GM19324 (cell line): Measurements from ENCODE around the gene KCNH4.
A peak's percentile ranks its signal among the peaks of the same experiment; 100 is the strongest.
"Not testable (repeated sequence)": the region's sequence is repeated elsewhere in the genome, so short reads cannot be mapped to it uniquely, and the experiment has no call there.

ENCODE experiments used
- ATAC-seq: cut with Tn5 transposase; IDR thresholded peaks from one replicate; pipeline ENCODE4 v1.9.1; 2021; ENCODE audit warnings: mild to moderate bottlenecking, moderate library complexity; ENCODE audit not compliant: unreplicated experiment, low FRiP score

Gene KCNH4

DNA sequence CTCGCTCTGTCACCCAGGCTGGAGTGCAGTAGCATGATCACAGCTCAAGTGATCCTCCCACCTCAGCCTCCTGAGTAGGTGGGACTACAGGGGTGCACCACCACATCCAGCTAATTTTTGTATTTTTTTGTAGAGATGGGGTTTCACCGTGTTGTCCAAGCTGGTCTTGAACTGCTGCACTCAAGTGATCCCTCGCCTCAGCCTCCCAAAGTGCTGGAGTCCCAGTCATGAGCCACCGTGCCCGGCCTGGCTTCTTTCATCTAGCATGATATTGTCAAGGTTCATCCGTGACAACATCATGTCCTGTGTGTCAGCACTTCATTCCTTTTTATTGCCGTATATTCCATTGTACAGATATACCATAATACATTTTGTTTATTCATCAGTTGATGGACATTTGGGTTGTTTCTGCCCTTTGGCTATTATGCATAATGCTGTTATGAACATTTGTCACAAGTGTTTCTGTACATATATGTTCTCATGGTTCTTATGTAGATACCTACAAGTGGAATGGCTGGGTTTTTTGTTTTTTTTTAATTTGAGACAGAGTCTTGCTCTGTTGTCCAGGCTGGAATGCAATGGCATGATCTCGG, 16.7 kb upstream of the KCNH4 start:
- no peak for ATAC-seq

- ATAC-seq: peak; percentile 84
These were observed 13.3 kb upstream of the KCNH4 start, which contains the start of gene GHDC for GRCh38 chr17:42193969-42194899. GHDC (minus strand) TSS chr17:42194494; CDS start chr17:42193581, 913 bp downstream.

- ATAC-seq: no peak
These were observed 12.4 kb upstream of the KCNH4 start for GRCh38 chr17:42193216-42193968.

DNA sequence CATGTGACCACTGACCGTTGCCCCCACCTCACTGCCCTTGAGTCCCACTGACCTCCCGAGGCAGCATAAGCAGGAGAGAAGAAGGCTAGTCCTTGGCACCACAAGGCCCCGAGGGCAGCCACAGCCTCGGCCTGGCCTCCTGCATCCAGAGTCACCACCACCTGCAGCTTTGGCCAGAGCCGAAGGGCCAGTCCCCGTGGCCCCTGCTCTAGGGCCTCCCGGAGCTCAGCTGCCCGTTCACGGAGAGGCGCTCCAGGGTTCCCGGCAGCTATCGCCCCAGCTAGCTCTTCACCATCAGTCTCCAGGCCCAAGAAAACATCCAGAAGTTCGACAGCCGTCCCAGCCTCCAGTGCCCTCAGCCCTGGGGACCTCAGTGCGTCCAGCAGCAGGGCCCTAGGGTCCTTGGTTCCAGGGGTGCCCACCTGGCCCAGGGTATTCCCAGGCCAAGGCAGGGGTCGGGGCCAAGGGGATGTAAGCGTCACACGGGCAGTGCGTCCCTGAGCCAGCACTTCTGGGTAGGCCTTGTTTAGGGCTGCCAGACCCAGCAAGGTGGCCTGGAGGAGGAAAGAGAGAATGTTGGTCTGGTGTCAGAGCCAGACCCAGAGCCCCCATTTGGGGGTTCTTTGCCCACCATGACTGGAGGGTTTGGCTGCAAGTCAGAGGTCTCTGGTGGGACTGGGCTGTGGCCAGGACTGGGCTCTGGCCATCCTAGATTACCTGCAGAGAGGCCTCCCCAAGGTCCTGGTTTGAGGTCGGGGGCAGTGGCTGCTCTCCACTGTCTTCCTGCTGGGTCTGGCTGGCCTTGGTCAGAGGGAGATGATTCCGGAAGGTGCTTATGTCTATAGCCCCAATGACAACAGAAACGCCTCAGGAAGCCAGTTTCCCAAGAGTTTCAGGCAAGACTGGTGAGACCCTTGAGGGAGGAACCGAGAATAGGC, 11.5 kb upstream of the KCNH4 start:
- ATAC-seq: no peak

- no peak for ATAC-seq
These were observed 10.3 kb upstream of the KCNH4 start for GRCh38 chr17:42191275-42191608.

- no peak for ATAC-seq
These were observed 9.7 kb upstream of the KCNH4 start for GRCh38 chr17:42190491-42191274.

GRCh38 chr17:42189651-42189965, 8.7 kb upstream of the KCNH4 start:
- ATAC-seq: no peak

GRCh38 chr17:42188749-42189650, 8.1 kb upstream of the KCNH4 start:
- no peak for ATAC-seq

DNA sequence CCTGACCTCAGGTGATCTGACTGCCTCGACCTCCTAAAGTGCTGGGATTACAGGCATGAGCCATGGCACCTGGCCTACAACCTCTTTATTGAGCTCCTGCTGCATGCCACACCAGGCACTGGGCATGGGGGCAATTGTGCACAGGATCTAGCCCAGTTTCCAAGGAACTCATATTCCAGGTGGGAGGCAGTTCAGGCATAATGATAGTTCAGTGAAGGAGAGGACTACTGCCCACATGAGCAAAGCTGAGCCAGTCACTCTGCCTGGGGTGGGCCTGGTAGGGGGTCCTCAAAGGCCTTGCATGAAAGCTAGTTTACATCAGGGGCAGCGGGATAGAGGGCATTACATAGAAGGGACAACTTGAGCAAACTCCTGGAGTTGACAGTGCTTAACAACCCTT, 6.9 kb upstream of the KCNH4 start:
- ATAC-seq: no peak

- not testable (repeated sequence) for ATAC-seq
These were observed 5.2 kb upstream of the KCNH4 start for GRCh38 chr17:42186191-42186590.

GRCh38 chr17:42185621-42185930, 4.6 kb upstream of the KCNH4 start:
- no peak for ATAC-seq

- ATAC-seq: no peak
These were observed 4.0 kb upstream of the KCNH4 start, which contains the start of gene HCRT for GRCh38 chr17:42184713-42185620. HCRT (minus strand) TSS chr17:42185452; CDS start chr17:42185365, 87 bp downstream.

DNA sequence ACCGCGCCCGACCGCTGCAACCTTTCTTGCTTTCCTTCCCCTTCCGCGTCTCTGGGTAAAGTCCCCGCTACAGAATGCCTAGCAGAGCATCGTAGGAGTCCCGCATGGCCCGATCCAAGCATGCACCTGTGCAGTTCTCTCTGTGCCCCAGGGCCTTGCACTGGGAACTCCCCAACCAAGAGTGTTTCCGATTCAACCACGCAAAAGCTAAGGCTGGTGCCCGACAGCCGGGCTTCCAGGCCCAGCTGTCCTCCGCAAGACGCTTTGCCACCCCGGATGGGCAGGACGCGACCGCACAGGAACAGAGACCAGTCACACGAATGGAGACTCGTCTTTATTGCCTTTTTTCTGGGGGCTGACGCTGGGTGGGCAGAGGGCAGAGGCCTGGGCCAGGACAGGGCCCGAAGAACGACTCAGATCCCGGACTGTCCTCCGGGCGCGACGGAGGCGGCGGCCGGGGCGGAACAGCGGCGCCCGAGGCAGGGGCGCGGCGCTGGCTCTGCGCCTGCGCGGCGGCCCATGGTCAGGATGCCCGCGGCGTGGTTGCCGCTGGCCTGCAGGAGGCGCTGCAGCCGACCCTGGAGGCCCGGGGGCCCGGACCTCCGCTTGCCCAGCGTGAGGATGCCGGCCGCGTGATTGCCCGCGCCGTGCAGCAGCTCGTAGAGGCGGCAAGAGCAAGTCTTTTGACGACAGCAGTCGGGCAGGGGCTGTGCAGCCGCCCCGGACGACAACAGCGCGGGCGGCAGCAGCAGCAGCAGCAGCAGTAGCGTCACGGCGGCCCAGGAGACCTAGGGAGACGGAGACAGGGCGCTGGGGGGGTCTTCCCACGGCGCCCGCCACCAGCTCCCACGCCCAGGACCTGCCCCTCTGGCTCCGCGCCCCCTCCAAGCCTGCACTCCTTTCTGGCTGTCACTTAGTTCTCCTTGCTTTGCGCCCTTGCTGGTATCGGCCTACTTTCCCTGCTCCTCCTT, 3.1 kb upstream of the KCNH4 start:
- ATAC-seq: peak; percentile 64

- ATAC-seq: no peak
These were observed 2.2 kb upstream of the KCNH4 start for GRCh38 chr17:42182927-42183734.

DNA sequence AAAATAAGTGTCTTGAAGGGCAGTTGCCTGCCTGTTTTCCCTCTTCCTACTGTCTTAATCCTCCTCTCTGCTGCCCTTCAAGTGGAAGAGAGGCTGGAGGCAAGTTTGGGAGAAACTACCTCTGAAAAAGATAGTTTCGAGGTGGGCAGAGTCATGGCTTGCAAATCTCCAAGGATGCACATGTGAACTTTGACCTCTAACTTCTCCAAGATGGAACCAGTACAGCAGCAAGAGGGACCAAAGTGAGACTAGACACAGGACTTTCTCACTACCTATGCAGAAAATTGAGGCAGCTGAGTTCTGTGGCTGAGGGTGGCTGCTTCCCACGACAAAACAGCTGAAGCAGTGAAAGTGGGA, 887 bp upstream of the KCNH4 start:
- no peak for ATAC-seq
